Endothelial cell of umbilical vein (primary cell): ENCODE measurements around the gene CACHD1. TPM values are rescaled to one million over a fixed set of nuclear protein-coding genes. Genes with fewer than 3 reads are reported as not detected.

ENCODE experiments used
- BruUV-seq: library from RNA; stranded (reverse); fragments of 400-500 nt; replicated peaks from 2 replicates; lab custom pipeline; 2021; lab: Mats Ljungman, UMichigan
- CTCF ChIA-PET: fragments of 300-600, 350-600 bp; sonication (Branson Sonifier 250); formaldehyde crosslinking; loops from one replicate; lab custom pipeline; 2021; ENCODE audit warnings: antibody characterized with exemption, inconsistent platforms; lab: Charles Lee
- POLR2A ChIA-PET: fragments of 300-600, 350-600 bp; sonication (Branson Sonifier 250); formaldehyde crosslinking; loops from one replicate; lab custom pipeline; 2021; ENCODE audit warnings: antibody characterized with exemption, inconsistent platforms; lab: Charles Lee
- DNase-seq: peaks from one replicate; pipeline ENCODE4 v3.0.0-alpha.2; 2011; ENCODE audit warnings: low read depth, low spot score
- FAIRE-seq: peaks from 2 replicates; lab custom pipeline; 2011; peaks lifted over from hg19 to GRCh38; lab: Jason Lieb, UNC
- H2AFZ ChIP-seq: 2 replicates; pipeline ENCODE4 v1.6.0; 2012; ENCODE audit warnings: low read depth, low read length, control low read depth, inconsistent platforms
- H3K27ac ChIP-seq: 2 replicates; pipeline ENCODE4 v1.5.1; 2011; ENCODE audit warnings: low read depth, mild to moderate bottlenecking, control low read depth, low read length, moderate library complexity; ENCODE audit not compliant: insufficient read depth
- H3K27me3 ChIP-seq, 2 experiments: 2 replicates each; pipeline versions ENCODE4 v1.6.0 to v1.6.1; 2011; ENCODE audit warnings: low read length in 2 of 2, mixed read lengths in 1 of 2; ENCODE audit not compliant: control insufficient read depth in 2 of 2, insufficient read depth in 2 of 2
- H3K36me3 ChIP-seq, 2 experiments: 2 replicates in 1 of 2; 3 replicates in 1 of 2; pipeline ENCODE4 v1.5.1; 2011; ENCODE audit warnings: low read length in 2 of 2, mild to moderate bottlenecking in 1 of 2, moderate library complexity in 1 of 2; ENCODE audit not compliant: control insufficient read depth in 2 of 2, insufficient read depth in 2 of 2; ENCODE audit errors: extremely low read depth in 1 of 2
- H3K4me1 ChIP-seq: 3 replicates; pipeline ENCODE4 v1.5.1; 2011; ENCODE audit warnings: mild to moderate bottlenecking, low read length; ENCODE audit not compliant: control insufficient read depth, insufficient read depth; ENCODE audit errors: extremely low read depth
- H3K4me2 ChIP-seq: 2 replicates; pipeline ENCODE4 v1.6.1; 2011; ENCODE audit warnings: low read length, control low read depth, mixed read lengths; ENCODE audit not compliant: insufficient read depth
- H3K4me3 ChIP-seq, 3 experiments: fragments of 200-600 bp in 1 of 3; sonication (generic), shearing (Covaris generic) in 1 of 3; replicated peaks in 1 of 3; 2 replicates each; pipeline ENCODE4 v1.5.1; 2011 to 2016; ENCODE audit warnings: control low read depth in 3 of 3, low read length in 3 of 3, mild to moderate bottlenecking in 2 of 3, inconsistent platforms in 1 of 3, low read depth in 1 of 3, moderate library complexity in 1 of 3; ENCODE audit not compliant: insufficient read depth in 1 of 3
- H3K79me2 ChIP-seq: 2 replicates; pipeline ENCODE4 v1.6.0; 2012; ENCODE audit warnings: low read length, inconsistent platforms; ENCODE audit not compliant: control insufficient read depth, insufficient read depth
- H3K9ac ChIP-seq: replicated peaks from 2 replicates; pipeline ENCODE3; 2011; ENCODE audit warnings: low read length, control low read depth; ENCODE audit not compliant: insufficient read depth; ENCODE audit errors: extremely low read depth
- H3K9me1 ChIP-seq: replicated peaks from 3 replicates; pipeline ENCODE4 v1.6.0; 2011; ENCODE audit warnings: mild to moderate bottlenecking, low read length; ENCODE audit not compliant: control insufficient read depth, insufficient read depth; ENCODE audit errors: extremely low read depth
- H3K9me3 ChIP-seq: replicated peaks from 2 replicates; pipeline ENCODE4 v1.5.1; 2012; ENCODE audit warnings: low read length, inconsistent platforms; ENCODE audit not compliant: control insufficient read depth, insufficient read depth
- H4K20me1 ChIP-seq: replicated peaks from 2 replicates; pipeline ENCODE3; 2011; ENCODE audit warnings: mild to moderate bottlenecking, low read length; ENCODE audit not compliant: control insufficient read depth, insufficient read depth; ENCODE audit errors: extremely low read depth
- EZH2 ChIP-seq: IDR thresholded peaks from 2 replicates; pipeline ENCODE4 v1.6.1; 2012; ENCODE audit warnings: borderline replicate concordance, low read depth, mild to moderate bottlenecking, moderate library complexity, low read length, inconsistent platforms; ENCODE audit not compliant: severe bottlenecking
- FOS ChIP-seq: IDR thresholded peaks from 2 replicates; pipeline ENCODE4 v1.6.1; 2011; ENCODE audit warnings: mild to moderate bottlenecking, low read length, moderate library complexity, borderline replicate concordance; ENCODE audit not compliant: insufficient read depth
- GATA2 ChIP-seq: IDR thresholded peaks from 2 replicates; pipeline ENCODE4 v1.7.0; 2011; ENCODE audit warnings: low read depth, mild to moderate bottlenecking, moderate library complexity, mixed read lengths, low read length; ENCODE audit not compliant: insufficient read length, insufficient read depth
- JUN ChIP-seq: IDR thresholded peaks from 2 replicates; pipeline ENCODE4 v1.6.1; 2011; ENCODE audit warnings: borderline replicate concordance, low read depth; ENCODE audit not compliant: insufficient read length, insufficient read depth
- MAX ChIP-seq: IDR thresholded peaks from 2 replicates; pipeline ENCODE4 v1.6.1; 2011; ENCODE audit not compliant: insufficient read depth, insufficient read length
- MYC ChIP-seq: IDR thresholded peaks from one replicate; pipeline ENCODE4 v1.6.1; 2011; ENCODE audit warnings: mild to moderate bottlenecking, low read depth, low read length
- POLR2A ChIP-seq: IDR thresholded peaks from 2 replicates; pipeline ENCODE4 v1.6.1; 2012; ENCODE audit warnings: low read depth, mild to moderate bottlenecking, control low read depth, low read length
- POLR2AphosphoS5 ChIP-seq: IDR thresholded peaks from 2 replicates; pipeline ENCODE4 v1.6.1; 2012; ENCODE audit warnings: low read depth, mild to moderate bottlenecking, control low read depth, low read length, moderate library complexity; ENCODE audit not compliant: insufficient read depth
- dilution Hi-C: fragments of 300-500 bp; cut with MboI; formaldehyde crosslinking; loops from one replicate; pipeline ENCODE4 v1.15.0; 2019; ENCODE audit warnings: low sequenced_read_pairs; ENCODE audit not compliant: extremely low pct_ligation_motif_present
- intact Hi-C: fragments of 100-400 bp; cut with micrococcal nuclease; formaldehyde crosslinking; loops from one replicate; pipeline ENCODE4 v1.10.0; 2022
- polyA plus RNA-seq, 4 experiments: library from polyadenylated mRNA; depleted of rRNA in 3 of 4; stranded (reverse) in 3 of 4; unstranded in 1 of 4; fragments of >200 nt; gene quantifications; 2 replicates each; pipeline versions ENCODE4 v1.2.1 to v1.2.3, GENCODE V29; 2011 to 2012; ENCODE audit warnings: missing spikeins in 1 of 4
- total RNA-seq: library from RNA; stranded (reverse); gene quantifications from 2 replicates; pipeline ENCODE4 v1.2.3, GENCODE V29; 2021
- TF ChIP-seq, protein P1 (sequence below), 2 donors: IDR thresholded peaks; 1 replicate in 1 of 2; 2 replicates in 1 of 2; pipeline ENCODE4 v1.5.1; 2011; ENCODE audit warnings: low read length in 2 of 2, mild to moderate bottlenecking in 2 of 2, moderate library complexity in 2 of 2, control low read depth in 1 of 2, inconsistent platforms in 1 of 2, low read depth in 1 of 2; ENCODE audit not compliant: insufficient read depth in 1 of 2; ENCODE audit errors: extremely low read depth in 1 of 2

The CACHD1 gene
- total and polyA plus RNA-seq, 2 donors (not counting 3 experiments of a cell fraction or from before 2014, with no cell fraction given), result 3.6 to 9.3 TPM

- peak overlapping the region; percentile 60 for H3K27ac ChIP-seq
- intact Hi-C loops (loop anchor here (2.0 kb wide), 2 partner anchors 61 to 69 kb away; partner anchors contain the start of gene CACHD1), dilution Hi-C loops (no loop called here)
- FAIRE-seq, result peak; percentile 64
- no peak for TF ChIP-seq POLR2AphosphoS5
- TF ChIP-seq, protein P1, sequence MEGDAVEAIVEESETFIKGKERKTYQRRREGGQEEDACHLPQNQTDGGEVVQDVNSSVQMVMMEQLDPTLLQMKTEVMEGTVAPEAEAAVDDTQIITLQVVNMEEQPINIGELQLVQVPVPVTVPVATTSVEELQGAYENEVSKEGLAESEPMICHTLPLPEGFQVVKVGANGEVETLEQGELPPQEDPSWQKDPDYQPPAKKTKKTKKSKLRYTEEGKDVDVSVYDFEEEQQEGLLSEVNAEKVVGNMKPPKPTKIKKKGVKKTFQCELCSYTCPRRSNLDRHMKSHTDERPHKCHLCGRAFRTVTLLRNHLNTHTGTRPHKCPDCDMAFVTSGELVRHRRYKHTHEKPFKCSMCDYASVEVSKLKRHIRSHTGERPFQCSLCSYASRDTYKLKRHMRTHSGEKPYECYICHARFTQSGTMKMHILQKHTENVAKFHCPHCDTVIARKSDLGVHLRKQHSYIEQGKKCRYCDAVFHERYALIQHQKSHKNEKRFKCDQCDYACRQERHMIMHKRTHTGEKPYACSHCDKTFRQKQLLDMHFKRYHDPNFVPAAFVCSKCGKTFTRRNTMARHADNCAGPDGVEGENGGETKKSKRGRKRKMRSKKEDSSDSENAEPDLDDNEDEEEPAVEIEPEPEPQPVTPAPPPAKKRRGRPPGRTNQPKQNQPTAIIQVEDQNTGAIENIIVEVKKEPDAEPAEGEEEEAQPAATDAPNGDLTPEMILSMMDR (IDR thresholded peaks at IDR 0.05; ENCODE audit: extremely low read depth in 1 of 2, insufficient read depth in 1 of 2, low read depth in 1 of 2, low read length in 2 of 2), result no peak
- TF ChIP-seq JUN, result no peak
- TF ChIP-seq POLR2A, result no peak
- no peak for TF ChIP-seq GATA2
- no peak for TF ChIP-seq MAX
- TF ChIP-seq EZH2, result no peak
- TF ChIP-seq FOS, result no peak
- no peak for TF ChIP-seq MYC
- POLR2A ChIA-PET, result no interaction called here
- peak overlapping the region; percentile 10 for H2AFZ ChIP-seq
- no peaks in the 10 kb centered on the region for H3K9me1 ChIP-seq
- BruUV-seq, result no TSS peak
- peak overlapping the region; percentile 30 for H3K9ac ChIP-seq
- no peaks in the 10 kb centered on the region for H4K20me1 ChIP-seq
- no peaks in the 10 kb centered on the region for H3K9me3 ChIP-seq
- CTCF ChIA-PET, result interaction anchor here (1.5 kb wide), 1 partner anchor 26 kb away, joined by 6 read pairs; no protein-coding TSS in a partner anchor
- no peaks in the 10 kb centered on the region for H3K79me2 ChIP-seq
- H3K27me3 ChIP-seq, result no peaks in the 10 kb centered on the region
- H3K4me3 ChIP-seq, result peak overlapping the region in 1 of 3 experiments; percentile 22
- H3K4me2 ChIP-seq, result peak overlapping the region; percentile 85
- peak; percentile 84 for DNase-seq
- no peaks in the 10 kb centered on the region for H3K36me3 ChIP-seq
- peaks cover 22% of the 10 kb centered on the region for H3K4me1 ChIP-seq
Observed at GRCh38 chr1:64539781-64540218, 69.9 kb downstream of the CACHD1 start.
